HT1080 (cell line): ENCODE measurements around the gene CHAD. TPM values are rescaled to one million over a fixed set of nuclear protein-coding genes. Genes with fewer than 3 reads are reported as not detected.

Experiments used
- DNase-seq: peaks from one replicate; pipeline ENCODE4 v3.0.0-alpha.2; 2015; ENCODE audit warnings: low read depth
- polyA plus RNA-seq, 2 experiments: library from polyadenylated mRNA; depleted of rRNA; stranded (reverse); fragments of >200 nt; gene quantifications; 2 replicates each; pipeline ENCODE4 v1.2.3, GENCODE V29; 2015
- total RNA-seq: library from RNA; depleted of rRNA; stranded (reverse); fragments of >200 nt; shearing (Covaris generic); gene quantifications from 2 replicates; pipeline ENCODE4 v1.2.3, GENCODE V29; 2014; rRNA removed

The CHAD gene
- not detected in 2 replicates for total RNA-seq
- not detected in 2 replicates for polyA plus RNA-seq (2015; cell fraction: cytosol; rRNA removed)
- not detected in 2 replicates for polyA plus RNA-seq (2015; cell fraction: nucleus; rRNA removed)

- no peak for DNase-seq
Measured at GRCh38 chr17:50468304-50469207, at the start of gene CHAD. CHAD (minus strand) TSS chr17:50468880; CDS start chr17:50468813, 67 bp downstream.

GRCh38 chr17:50517504-50518383, 49.1 kb upstream of the CHAD start:
- no peak for DNase-seq

- DNase-seq, result peak; percentile 23
Measured at GRCh38 chr17:50517011-50517410, 48.3 kb upstream of the CHAD start.

- no peak for DNase-seq
Measured at GRCh38 chr17:50514936-50515702, 46.4 kb upstream of the CHAD start.

DNA sequence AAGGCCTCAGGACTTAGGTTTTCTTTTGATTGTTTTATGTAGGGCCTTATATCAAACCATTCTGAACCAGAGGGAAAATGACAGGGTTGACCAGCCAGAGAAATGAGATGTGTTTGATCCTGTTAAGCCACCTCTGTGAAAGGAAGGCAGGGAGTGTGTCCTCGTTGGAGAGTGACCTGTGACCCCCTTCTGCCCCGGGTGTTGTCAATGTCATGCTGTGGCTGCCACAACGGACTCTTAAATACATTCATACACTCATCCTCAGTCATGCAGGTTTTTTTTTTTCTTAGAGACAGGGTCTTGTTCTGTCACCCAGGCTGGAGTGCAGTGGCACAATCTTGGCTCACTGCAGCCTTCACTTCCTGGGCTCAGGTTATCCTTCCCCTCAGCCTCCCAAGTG, 45.7 kb upstream of the CHAD start:
- no peak for DNase-seq

- no peak for DNase-seq
Measured at GRCh38 chr17:50513495-50513894, 44.8 kb upstream of the CHAD start.

- DNase-seq, result no peak
Measured at GRCh38 chr17:50511058-50511457, 42.4 kb upstream of the CHAD start.

GRCh38 chr17:50508573-50509460, 40.1 kb upstream of the CHAD start:
- no peak for DNase-seq

DNA sequence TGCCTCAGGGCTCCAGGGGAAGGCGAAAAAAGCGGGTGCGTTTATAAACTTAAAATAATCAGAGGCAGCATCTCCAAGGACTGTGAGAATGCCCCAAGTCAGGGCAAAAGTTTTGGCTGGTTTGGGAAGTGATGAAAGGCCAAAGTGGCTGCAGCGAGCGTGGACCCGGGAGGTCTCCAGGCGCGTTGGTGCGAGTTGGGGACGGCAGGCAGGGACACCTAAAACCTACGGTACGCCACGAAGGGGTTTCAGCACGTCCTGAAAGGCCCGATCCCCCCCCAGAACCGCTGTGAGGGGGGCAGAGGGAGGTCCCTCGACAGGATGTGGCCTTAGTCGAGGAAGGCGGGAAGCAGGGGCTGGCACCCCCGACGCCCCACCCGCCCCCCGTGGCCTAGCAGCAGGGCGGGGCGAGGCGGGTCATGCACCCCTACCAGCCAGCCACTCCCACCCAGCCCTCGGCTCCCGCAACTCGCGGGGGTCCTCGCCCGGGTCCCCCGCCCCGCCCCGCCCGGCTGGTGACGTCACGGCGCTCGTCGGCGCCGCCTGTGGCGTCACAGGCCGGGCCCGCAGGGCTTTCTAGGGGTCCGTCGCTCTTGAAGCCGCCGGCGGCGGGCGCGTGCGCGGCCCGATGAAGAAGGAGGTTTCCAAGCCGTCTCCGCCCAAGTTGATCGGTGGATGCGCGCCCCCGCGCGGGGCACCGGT, 39.3 kb upstream of the CHAD start, which contains the start of gene MYCBPAP:
MYCBPAP (plus strand) TSS at position 569 of the 702 bp plus-strand sequence. CDS start 236 bp downstream, outside the sequence.
- no peak for DNase-seq

DNA sequence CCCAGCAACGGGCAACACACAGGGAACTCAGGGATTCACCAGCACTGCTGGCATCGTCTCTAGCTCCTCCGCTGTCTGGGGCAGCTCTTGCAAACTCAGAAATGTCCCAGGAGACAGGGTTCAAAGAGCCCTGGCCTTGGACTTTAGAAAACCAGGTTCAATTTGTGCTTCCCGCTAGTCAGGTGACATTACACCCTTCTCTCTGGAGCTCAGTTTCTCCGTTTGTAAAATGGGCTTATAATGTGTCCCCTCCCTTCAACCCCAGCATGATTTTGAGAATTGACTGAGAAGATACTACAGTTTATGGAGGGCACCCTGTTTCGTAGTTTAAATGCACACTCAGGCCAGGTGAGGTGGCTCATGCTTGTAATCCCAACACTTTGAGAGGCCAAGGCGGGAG, 37.6 kb upstream of the CHAD start:
- no peak for DNase-seq

GRCh38 chr17:50505591-50506130, 37.0 kb upstream of the CHAD start:
- DNase-seq, result no peak

- DNase-seq, result no peak
Measured at GRCh38 chr17:50502301-50502990, 33.8 kb upstream of the CHAD start.

DNA sequence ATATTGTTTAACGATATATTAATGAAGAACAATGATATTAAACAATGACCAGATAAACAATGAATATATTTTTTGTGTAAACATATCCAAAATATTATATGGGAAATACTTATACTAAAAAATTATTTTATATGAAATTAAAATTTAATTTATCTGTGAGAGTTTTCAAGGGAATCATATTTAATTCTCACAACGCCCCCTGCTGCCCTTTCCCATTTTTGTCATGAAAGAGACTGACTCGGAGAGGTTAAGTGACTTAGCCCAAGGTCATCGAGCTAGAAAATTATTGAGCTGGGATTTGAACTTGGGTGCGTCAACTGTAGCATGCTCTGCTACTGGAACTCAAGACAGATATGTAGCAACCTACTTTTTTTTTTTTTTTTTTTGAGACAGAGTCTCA, 32.4 kb upstream of the CHAD start:
- DNase-seq, result no peak

DNA sequence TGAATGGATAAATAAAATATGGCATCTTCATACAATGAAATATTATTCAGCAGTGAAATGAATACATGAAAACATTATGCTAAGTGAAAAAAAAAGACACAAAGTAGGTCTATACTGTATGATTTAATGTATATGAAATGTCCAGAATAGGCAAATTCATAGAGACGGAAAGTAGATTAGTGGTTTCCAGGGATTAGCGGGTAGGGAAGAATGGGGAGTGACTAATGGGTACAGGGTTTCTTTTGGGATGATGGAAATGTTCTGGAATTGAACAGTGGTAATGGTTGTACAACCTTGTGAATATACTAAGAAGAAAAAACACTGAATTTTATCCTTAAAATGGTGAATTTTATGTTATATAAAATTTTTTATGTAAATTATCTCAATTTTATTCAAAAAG, 31.0 kb upstream of the CHAD start:
- no peak for DNase-seq

- no peak for DNase-seq
Measured at GRCh38 chr17:50499270-50499669, 30.6 kb upstream of the CHAD start.

DNA sequence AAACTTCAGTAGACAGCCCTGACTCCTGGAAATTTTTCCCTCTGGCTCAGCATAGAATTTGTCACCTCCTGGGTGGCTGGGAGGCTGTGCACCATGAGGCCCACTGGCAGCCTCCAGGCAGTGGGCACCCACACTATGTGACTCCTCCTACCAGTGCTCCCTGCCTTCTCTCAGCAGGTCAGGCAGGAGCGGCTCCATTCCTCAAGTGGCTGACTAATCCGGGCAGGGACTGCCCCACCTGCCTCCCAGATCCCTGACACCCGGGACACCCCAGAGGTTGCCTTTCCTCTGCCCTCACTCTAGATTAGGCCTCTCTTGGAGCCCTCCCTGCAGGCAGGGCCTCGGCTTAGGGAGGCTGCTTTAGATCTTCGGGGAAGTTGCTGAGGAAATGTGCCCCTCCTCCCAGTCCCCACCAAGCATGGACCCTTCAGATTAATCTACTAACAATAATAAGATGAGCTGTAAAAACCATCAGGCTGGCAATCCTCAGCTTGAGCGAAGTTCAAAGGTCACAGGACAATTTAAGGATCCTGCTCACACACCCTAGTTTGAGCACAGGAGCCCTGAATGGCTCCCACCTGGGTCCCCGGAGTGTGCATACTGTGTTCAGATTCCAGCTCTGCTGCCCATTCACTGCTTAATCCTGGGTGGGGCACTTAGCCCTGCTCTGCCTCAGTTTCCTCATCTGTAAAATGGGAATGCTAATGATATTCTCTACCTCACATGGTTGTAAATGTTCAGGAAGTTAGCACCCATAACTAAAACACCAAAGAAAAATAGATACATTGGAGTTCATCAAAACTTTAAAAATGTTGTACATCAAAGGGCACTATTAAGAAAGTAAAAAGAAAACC, 29.6 kb upstream of the CHAD start:
- DNase-seq, result no peak

DNA sequence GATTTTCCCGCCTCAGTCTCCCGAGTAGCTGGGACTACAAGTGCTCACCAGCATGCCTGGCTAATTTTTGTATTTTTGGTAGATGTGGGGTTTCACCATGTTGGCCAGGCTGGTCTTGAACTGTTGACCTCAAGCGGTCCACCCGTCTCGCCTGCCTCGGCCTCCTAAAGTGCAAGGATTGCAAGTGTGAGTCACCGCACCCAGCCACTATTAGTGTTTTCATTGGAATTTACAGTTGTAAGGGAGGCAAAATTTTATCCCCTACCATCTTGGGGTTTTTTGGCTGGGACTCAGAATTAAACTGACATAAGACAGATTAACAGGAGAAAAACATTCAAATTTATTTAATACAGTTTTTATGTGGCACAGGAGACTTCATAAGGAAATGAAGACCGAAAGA, 27.2 kb upstream of the CHAD start:
- peak; percentile 46 for DNase-seq
